OCI-M2 (cell line): Measurements from ENCODE around the gene PCDH1.

Experiments
- DNase-seq: peaks from one replicate; lab custom pipeline; 2025; ENCODE audit not compliant: unreplicated experiment; lab: John Stamatoyannopoulos, UW

The PCDH1 gene

GRCh38 chr5:141812512-141812911 lies 65.7 kb downstream of the PCDH1 start:
- DNase-seq, result no peak

GRCh38 chr5:141811287-141812155 lies 66.7 kb downstream of the PCDH1 start:
- no peak for DNase-seq

GRCh38 chr5:141810702-141811101 lies 67.5 kb downstream of the PCDH1 start:
- DNase-seq, result no peak

- no peak for DNase-seq
Observed at GRCh38 chr5:141809380-141810096, 68.7 kb downstream of the PCDH1 start.

GRCh38 chr5:141808857-141809256 lies 69.4 kb downstream of the PCDH1 start:
- DNase-seq, result no peak

GRCh38 chr5:141807732-141808131 lies 70.5 kb downstream of the PCDH1 start:
- no peak for DNase-seq

- no peak for DNase-seq
Observed at GRCh38 chr5:141807329-141807728, 70.9 kb downstream of the PCDH1 start.

GRCh38 chr5:141806626-141807025 lies 71.6 kb downstream of the PCDH1 start:
- DNase-seq, result no peak

- DNase-seq, result no peak
Observed at GRCh38 chr5:141805874-141806595, 72.2 kb downstream of the PCDH1 start.

- no peak for DNase-seq
Observed at GRCh38 chr5:141804475-141804874, 73.7 kb downstream of the PCDH1 start.
